PC-9 (cell line): ENCODE data around the gene IGFLR1. TPM values are rescaled to one million over a fixed set of nuclear protein-coding genes. Genes with fewer than 3 reads are reported as not detected.

Experiments used
- BruUV-seq: library from RNA; stranded (reverse); fragments of 400-500 nt; replicated peaks from 2 replicates; lab custom pipeline; 2021; lab: Mats Ljungman, UMichigan
- CTCF ChIA-PET: fragments of 300-600 bp; sonication (Branson Sonifier 250); formaldehyde crosslinking; loops from one replicate; lab custom pipeline; 2022; ENCODE audit warnings: antibody characterized with exemption; lab: Charles Lee
- POLR2A ChIA-PET: fragments of 300-600 bp; sonication (Branson Sonifier 250); formaldehyde crosslinking; loops from one replicate; lab custom pipeline; 2022; ENCODE audit warnings: antibody characterized with exemption; ENCODE audit not compliant: unreplicated experiment; lab: Charles Lee
- DNase-seq, 2 experiments: peaks; one replicate each; pipeline versions ENCODE4 v3.0.0 to v3.0.0-alpha.2; 2015 to 2022; ENCODE audit warnings: mixed read lengths in 1 of 2
- H2AFZ ChIP-seq: fragments of 200-600 bp; sonication (generic); 2 replicates; pipeline ENCODE4 v1.8.1; 2017; ENCODE audit warnings: antibody characterized with exemption
- H3F3A ChIP-seq: fragments of 200-600 bp; sonication (generic); 2 replicates; pipeline ENCODE4 v1.8.1; 2017; ENCODE audit warnings: antibody characterized with exemption, mild to moderate bottlenecking, low read depth; ENCODE audit not compliant: insufficient read depth
- H3K27ac ChIP-seq: fragments of 200-600 bp; sonication (generic); 2 replicates; pipeline ENCODE4 v1.6.1; 2016; ENCODE audit warnings: mixed run types
- H3K27me3 ChIP-seq: fragments of 200-600 bp; sonication (generic); 2 replicates; pipeline ENCODE4 v1.6.1; 2016; ENCODE audit warnings: low read depth, mixed run types; ENCODE audit not compliant: insufficient read depth
- H3K36me3 ChIP-seq: fragments of 200-600 bp; sonication (generic); 2 replicates; pipeline ENCODE4 v1.6.1; 2016; ENCODE audit warnings: low read depth, mixed run types
- H3K4me1 ChIP-seq: fragments of 200-600 bp; sonication (generic); replicated peaks from 2 replicates; pipeline ENCODE4 v1.6.1; 2016; ENCODE audit warnings: mixed run types; ENCODE audit not compliant: insufficient read depth
- H3K4me2 ChIP-seq: fragments of 200-600 bp; sonication (generic); 2 replicates; pipeline ENCODE4 v1.6.1; 2017; ENCODE audit warnings: mixed run types
- H3K4me3 ChIP-seq: fragments of 200-600 bp; sonication (generic); 2 replicates; pipeline ENCODE4 v1.6.1; 2016; ENCODE audit warnings: mixed run types
- H3K79me2 ChIP-seq: fragments of 200-600 bp; sonication (generic); 2 replicates; pipeline ENCODE4 v1.6.1; 2017; ENCODE audit warnings: low read depth, mixed run types
- H3K9me2 ChIP-seq: fragments of 200-600 bp; sonication (generic); 2 replicates; pipeline ENCODE4 v1.8.1; 2017; ENCODE audit warnings: mild to moderate bottlenecking; ENCODE audit not compliant: insufficient read depth
- H3K9me3 ChIP-seq: fragments of 200-600 bp; sonication (generic); 2 replicates; pipeline ENCODE4 v1.8.1; 2016; ENCODE audit warnings: low read depth; ENCODE audit not compliant: insufficient read depth
- H4K20me1 ChIP-seq: fragments of 200-600 bp; sonication (generic); 2 replicates; pipeline ENCODE4 v1.8.1; 2017; ENCODE audit not compliant: insufficient read depth
- CTCF ChIP-seq: fragments of 200-600 bp; sonication (generic); conservative IDR thresholded peaks from 2 replicates; pipeline ENCODE4 v1.6.1; 2017; ENCODE audit warnings: mixed run types, antibody characterized with exemption, mild to moderate bottlenecking, moderate library complexity
- EZH2 ChIP-seq: fragments of 200-600 bp; sonication (generic); IDR thresholded peaks from 2 replicates; pipeline ENCODE4 v1.8.0; 2017; ENCODE audit warnings: antibody characterized with exemption, low read depth
- intact Hi-C: fragments of 100-400 bp; cut with micrococcal nuclease; formaldehyde crosslinking; loops from one replicate; pipeline ENCODE4 v1.10.0; 2022; ENCODE audit not compliant: unreplicated experiment
- total RNA-seq: library from RNA; stranded (reverse); gene quantifications from 2 replicates; pipeline ENCODE4 v1.2.3, GENCODE V29; 2021

Gene IGFLR1
- total RNA-seq, 1 experiment from 2014 or later, result 9.7 TPM

- no TSS peak for BruUV-seq
- intact Hi-C loops, result no loop called here
- no peak overlapping the region for H2AFZ ChIP-seq
- no peaks in the 10 kb centered on the region for H3K27me3 ChIP-seq
- POLR2A ChIA-PET, result interaction anchor here (0.8 kb wide), 1 partner anchor 604 kb away, joined by 5 read pairs; no protein-coding TSS in a partner anchor
- H3K9me3 ChIP-seq, result no peaks in the 10 kb centered on the region
- H3K4me1 ChIP-seq, result no peaks in the 10 kb centered on the region
- no peak overlapping the region for H3K4me3 ChIP-seq
- H3K36me3 ChIP-seq, result no peaks in the 10 kb centered on the region; the same call in 1 of the 2 replicates
- no peak for TF ChIP-seq CTCF
- no peak for TF ChIP-seq EZH2
- no peak overlapping the region for H3K27ac ChIP-seq
- CTCF ChIA-PET, result no interaction called here
- no peaks in the 10 kb centered on the region for H3K79me2 ChIP-seq
- no peak overlapping the region for H3K4me2 ChIP-seq
- no peaks in the 10 kb centered on the region for H3F3A ChIP-seq
- H4K20me1 ChIP-seq, result no peaks in the 10 kb centered on the region
- DNase-seq, result no peak
- H3K9me2 ChIP-seq, result no peaks in the 10 kb centered on the region
These were observed 14.1 kb downstream of the IGFLR1 start for GRCh38 chr19:35727956-35728706.

- BruUV-seq, result no TSS peak
- POLR2A ChIA-PET, result no interaction called here
These were observed 14.9 kb downstream of the IGFLR1 start for GRCh38 chr19:35727053-35727955.

More at GRCh38 chr19:35727053-35727955, 14.9 kb downstream of the IGFLR1 start:
- Histone ChIP-seq H3K4me2 (no peak overlapping the region), H4K20me1 (no peaks in the 10 kb centered on the region), H3K27ac (no peak overlapping the region), H3K79me2 (no peaks in the 10 kb centered on the region), H3K27me3 (no peaks in the 10 kb centered on the region), H3K9me3 (no peaks in the 10 kb centered on the region), H3F3A (no peaks in the 10 kb centered on the region), H3K9me2 (no peaks in the 10 kb centered on the region), H3K4me3 (no peak overlapping the region), H3K36me3 (no peaks in the 10 kb centered on the region; the same call in 1 of the 2 replicates), H3K4me1 (no peaks in the 10 kb centered on the region), H2AFZ (no peak overlapping the region)
- intact Hi-C loops, result no loop called here
- no peak for TF ChIP-seq EZH2
- no peak for TF ChIP-seq CTCF
- DNase-seq, result no peak
- CTCF ChIA-PET, result interaction anchor here (0.6 kb wide), 1 partner anchor 566 kb away, joined by 7 read pairs; no protein-coding TSS in a partner anchor
